ENCODE data around the gene MARCHF4.

DNA sequence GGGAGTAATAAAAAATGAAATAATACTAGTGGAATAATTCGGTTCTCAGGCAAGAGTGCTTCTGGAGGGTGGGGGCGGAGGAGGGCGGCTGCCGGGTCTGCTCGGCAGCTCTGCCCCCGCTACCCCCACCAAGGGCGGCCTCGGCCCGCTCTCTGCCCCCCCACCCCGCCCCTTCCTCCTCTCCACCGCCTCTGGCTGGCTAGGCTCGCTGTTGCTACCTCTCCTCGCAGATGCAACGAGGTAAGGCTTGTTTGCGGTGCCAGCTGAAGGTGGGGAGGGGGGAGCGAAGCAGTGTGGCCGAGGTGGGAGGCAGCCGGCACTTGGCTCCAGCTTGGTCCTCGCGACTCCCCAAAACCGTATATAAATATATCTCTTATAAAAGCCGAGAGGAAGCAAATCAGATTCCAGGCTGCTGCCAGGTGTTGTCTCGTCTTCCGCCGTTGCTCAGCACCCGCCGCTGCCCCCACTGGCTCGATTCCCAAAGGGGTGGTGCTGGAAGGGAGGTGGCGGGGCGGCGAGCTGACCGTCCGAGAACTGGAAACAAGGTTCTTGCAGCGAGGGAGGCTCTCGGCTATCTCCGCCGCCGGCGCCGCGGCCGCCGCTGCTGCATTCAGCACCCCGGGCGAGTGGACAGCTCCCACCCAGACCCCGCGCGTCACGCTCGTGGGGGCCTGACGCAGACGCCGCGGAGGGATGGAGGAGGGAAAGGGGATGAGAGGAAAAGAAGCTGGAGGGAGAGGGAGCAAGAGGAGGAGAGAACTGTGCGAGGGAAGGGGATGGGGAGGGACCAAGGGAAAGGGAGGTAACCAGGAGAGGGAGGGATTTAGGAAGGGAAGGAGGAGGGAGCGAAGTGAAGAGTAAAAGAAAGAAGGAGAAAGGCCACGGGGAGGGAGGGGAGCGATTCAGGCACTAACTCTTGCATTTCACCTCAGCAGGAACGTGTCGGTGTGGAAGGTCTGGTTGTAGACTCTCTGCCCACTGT is at the start of gene MARCHF4:
- TF ChIP-seq, protein P1, sequence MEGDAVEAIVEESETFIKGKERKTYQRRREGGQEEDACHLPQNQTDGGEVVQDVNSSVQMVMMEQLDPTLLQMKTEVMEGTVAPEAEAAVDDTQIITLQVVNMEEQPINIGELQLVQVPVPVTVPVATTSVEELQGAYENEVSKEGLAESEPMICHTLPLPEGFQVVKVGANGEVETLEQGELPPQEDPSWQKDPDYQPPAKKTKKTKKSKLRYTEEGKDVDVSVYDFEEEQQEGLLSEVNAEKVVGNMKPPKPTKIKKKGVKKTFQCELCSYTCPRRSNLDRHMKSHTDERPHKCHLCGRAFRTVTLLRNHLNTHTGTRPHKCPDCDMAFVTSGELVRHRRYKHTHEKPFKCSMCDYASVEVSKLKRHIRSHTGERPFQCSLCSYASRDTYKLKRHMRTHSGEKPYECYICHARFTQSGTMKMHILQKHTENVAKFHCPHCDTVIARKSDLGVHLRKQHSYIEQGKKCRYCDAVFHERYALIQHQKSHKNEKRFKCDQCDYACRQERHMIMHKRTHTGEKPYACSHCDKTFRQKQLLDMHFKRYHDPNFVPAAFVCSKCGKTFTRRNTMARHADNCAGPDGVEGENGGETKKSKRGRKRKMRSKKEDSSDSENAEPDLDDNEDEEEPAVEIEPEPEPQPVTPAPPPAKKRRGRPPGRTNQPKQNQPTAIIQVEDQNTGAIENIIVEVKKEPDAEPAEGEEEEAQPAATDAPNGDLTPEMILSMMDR (conservative IDR thresholded peaks at IDR 0.05; ENCODE audit: low read depth, low read length), result no peak
- no peak for TF ChIP-seq EZH2 (IDR thresholded peaks at IDR 0.05; ENCODE audit: low read length, unreplicated experiment)

Data from PC-3 (cell line).